PC-9 (cell line): ENCODE data around the gene SERHL2.
"Not testable (repeated sequence)": the region's sequence is repeated elsewhere in the genome, so short reads cannot be mapped to it uniquely, and the experiment has no call there.

Experiments
- EZH2 ChIP-seq: fragments of 200-600 bp; sonication (generic); IDR thresholded peaks from 2 replicates; pipeline ENCODE4 v1.8.0; 2017; ENCODE audit warnings: antibody characterized with exemption, low read depth
- TF ChIP-seq, protein P1 (sequence below): fragments of 200-600 bp; sonication (generic); conservative IDR thresholded peaks from 2 replicates; pipeline ENCODE4 v1.6.1; 2017; ENCODE audit warnings: mixed run types, antibody characterized with exemption, mild to moderate bottlenecking, moderate library complexity

GRCh38 chr22:42615860-42616175, 62.1 kb downstream of the SERHL2 start:
- TF ChIP-seq, protein P1, sequence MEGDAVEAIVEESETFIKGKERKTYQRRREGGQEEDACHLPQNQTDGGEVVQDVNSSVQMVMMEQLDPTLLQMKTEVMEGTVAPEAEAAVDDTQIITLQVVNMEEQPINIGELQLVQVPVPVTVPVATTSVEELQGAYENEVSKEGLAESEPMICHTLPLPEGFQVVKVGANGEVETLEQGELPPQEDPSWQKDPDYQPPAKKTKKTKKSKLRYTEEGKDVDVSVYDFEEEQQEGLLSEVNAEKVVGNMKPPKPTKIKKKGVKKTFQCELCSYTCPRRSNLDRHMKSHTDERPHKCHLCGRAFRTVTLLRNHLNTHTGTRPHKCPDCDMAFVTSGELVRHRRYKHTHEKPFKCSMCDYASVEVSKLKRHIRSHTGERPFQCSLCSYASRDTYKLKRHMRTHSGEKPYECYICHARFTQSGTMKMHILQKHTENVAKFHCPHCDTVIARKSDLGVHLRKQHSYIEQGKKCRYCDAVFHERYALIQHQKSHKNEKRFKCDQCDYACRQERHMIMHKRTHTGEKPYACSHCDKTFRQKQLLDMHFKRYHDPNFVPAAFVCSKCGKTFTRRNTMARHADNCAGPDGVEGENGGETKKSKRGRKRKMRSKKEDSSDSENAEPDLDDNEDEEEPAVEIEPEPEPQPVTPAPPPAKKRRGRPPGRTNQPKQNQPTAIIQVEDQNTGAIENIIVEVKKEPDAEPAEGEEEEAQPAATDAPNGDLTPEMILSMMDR: not testable (repeated sequence)
- TF ChIP-seq EZH2: not testable (repeated sequence)
